WTC11 (cell line): ENCODE measurements around the gene GLYATL3. TPM values are rescaled to one million over a fixed set of nuclear protein-coding genes. Genes with fewer than 3 reads are reported as not detected.
A peak's percentile ranks its signal among the peaks of the same experiment; 100 is the strongest.

Experiments
- ATAC-seq: fragments of 200-7000 bp; cut with Tn5 transposase; 2 replicates; pipeline ENCODE4 v1.10.0; 2021; ENCODE audit warnings: mild to moderate bottlenecking, moderate library complexity
- CTCF ChIA-PET: fragments of 300-600 bp; sonication (Branson Sonifier 250); formaldehyde crosslinking; loops from one replicate; lab custom pipeline; 2021; ENCODE audit warnings: antibody characterized with exemption; lab: Charles Lee
- POLR2A ChIA-PET: fragments of 350-600 bp; sonication (Branson Sonifier 250); formaldehyde crosslinking; loops from one replicate; lab custom pipeline; 2021; ENCODE audit warnings: antibody characterized with exemption; lab: Charles Lee
- DNase-seq: peaks from one replicate; pipeline ENCODE4 v3.0.0; 2021; ENCODE audit warnings: low spot score
- H3K27ac Mint-ChIP-seq: 2 replicates; pipeline ENCODE4 v1.8.0; 2021; ENCODE audit warnings: mixed read lengths
- H3K27me3 Mint-ChIP-seq: 2 replicates; pipeline ENCODE4 v1.8.0; 2021; ENCODE audit warnings: low read depth, mild to moderate bottlenecking, moderate library complexity, mixed read lengths
- H3K36me3 Mint-ChIP-seq: 2 replicates; pipeline ENCODE4 v1.8.0; 2021; ENCODE audit warnings: mixed read lengths
- H3K4me1 Mint-ChIP-seq: 2 replicates; pipeline ENCODE4 v1.8.0; 2022; ENCODE audit warnings: mixed read lengths
- H3K4me3 Mint-ChIP-seq: 2 replicates; pipeline ENCODE4 v1.8.0; 2021; ENCODE audit warnings: mild to moderate bottlenecking, moderate library complexity, mixed read lengths
- H3K9me3 Mint-ChIP-seq: 2 replicates; pipeline ENCODE4 v1.8.0; 2021; ENCODE audit warnings: mixed read lengths
- AR ChIP-seq: fragments of 250-450 bp; sonication (Bioruptor Pico); IDR thresholded peaks from 2 replicates; pipeline ENCODE4 v1.9.0; 2021; ENCODE audit warnings: mild to moderate bottlenecking
- E2F4 ChIP-seq: sonication (generic); formaldehyde crosslinking; IDR thresholded peaks from 2 replicates; pipeline ENCODE4 v1.8.1; 2022; ENCODE audit warnings: low read depth, mild to moderate bottlenecking, moderate library complexity, missing genetic modification reagents, borderline replicate concordance
- ELF4 ChIP-seq: sonication (generic); formaldehyde crosslinking; IDR thresholded peaks from 2 replicates; pipeline ENCODE4 v1.8.1; 2022; ENCODE audit warnings: low read depth, mild to moderate bottlenecking, moderate library complexity, missing genetic modification reagents
- GABPB1 ChIP-seq: sonication (generic); formaldehyde crosslinking; IDR thresholded peaks from 2 replicates; pipeline ENCODE4 v1.8.1; 2023; ENCODE audit warnings: mild to moderate bottlenecking, missing genetic modification reagents
- HMGA2 ChIP-seq: fragments of 250-450 bp; sonication (Bioruptor Pico); IDR thresholded peaks from 2 replicates; pipeline ENCODE4 v1.4.0; 2021; ENCODE audit warnings: mild to moderate bottlenecking, moderate library complexity
- MAX ChIP-seq: sonication (generic); formaldehyde crosslinking; IDR thresholded peaks from 2 replicates; pipeline ENCODE4 v1.8.0; 2022; ENCODE audit warnings: mild to moderate bottlenecking, missing genetic modification reagents
- MXD4 ChIP-seq: fragments of 250-450 bp; sonication (Bioruptor Pico); IDR thresholded peaks from 2 replicates; pipeline ENCODE4 v1.8.0; 2021; ENCODE audit warnings: mild to moderate bottlenecking, moderate library complexity, borderline replicate concordance
- PRRX2 ChIP-seq: fragments of 250-450 bp; sonication (Bioruptor Pico); IDR thresholded peaks from 2 replicates; pipeline ENCODE4 v1.8.0; 2021; ENCODE audit warnings: mild to moderate bottlenecking
- SOX15 ChIP-seq: fragments of 250-450 bp; sonication (Bioruptor Pico); IDR thresholded peaks from 2 replicates; pipeline ENCODE4 v1.9.0; 2021; ENCODE audit warnings: mild to moderate bottlenecking
- ZNF416 ChIP-seq: fragments of 250-450 bp; sonication (Bioruptor Pico); IDR thresholded peaks from 2 replicates; pipeline ENCODE4 v1.9.0; 2021; ENCODE audit warnings: mild to moderate bottlenecking, inconsistent platforms
- ZNF532 ChIP-seq: fragments of 250-450 bp; sonication (Bioruptor Pico); IDR thresholded peaks from 2 replicates; pipeline ENCODE4 v1.9.0; 2021; ENCODE audit warnings: mild to moderate bottlenecking, borderline replicate concordance
- ZSCAN18 ChIP-seq: fragments of 250-450 bp; sonication (Bioruptor Pico); IDR thresholded peaks from 2 replicates; pipeline ENCODE4 v2.1.2; 2022; ENCODE audit warnings: mild to moderate bottlenecking, moderate library complexity
- total RNA-seq: library from RNA; stranded (reverse); gene quantifications from 3 replicates; pipeline ENCODE4 v1.2.3, GENCODE V29; 2021
- TF ChIP-seq, protein P1 (sequence below): sonication (generic); formaldehyde crosslinking; IDR thresholded peaks from 2 replicates; pipeline ENCODE4 v1.8.1; 2023; ENCODE audit warnings: mild to moderate bottlenecking, missing genetic modification reagents
- TF ChIP-seq, protein P2 (sequence below): sonication (generic); formaldehyde crosslinking; IDR thresholded peaks from 2 replicates; pipeline ENCODE4 v1.8.0; 2023; ENCODE audit warnings: missing genetic modification reagents

The GLYATL3 gene
- total RNA-seq, 1 experiment from 2014 or later, result not detected

GRCh38 chr6:49462071-49462470 lies 37.7 kb upstream of the GLYATL3 start:
- ChIA-PET POLR2A (no interaction called here), CTCF (no interaction called here)
- DNase-seq (no peak), ATAC-seq (no peak)
- Mint-ChIP-seq H3K4me1 (peaks cover 15% of the 10 kb centered on the region), H3K36me3 (no peaks in the 10 kb centered on the region), H3K9me3 (no peaks in the 10 kb centered on the region), H3K27ac (no peak overlapping the region), H3K4me3 (peak overlapping the region; percentile 100), H3K27me3 (no peaks in the 10 kb centered on the region)
- TF ChIP-seq MAX (no peak), ZNF532 (CRISPR knock-in tag) (no peak), MXD4 (no peak), ZSCAN18 (no peak), SOX15 (CRISPR knock-in tag) (no peak), GABPB1 (CRISPR knock-in tag) (no peak), ZNF416 (CRISPR knock-in tag) (no peak), HMGA2 (no peak), E2F4 (no peak)
- TF ChIP-seq, protein P1, sequence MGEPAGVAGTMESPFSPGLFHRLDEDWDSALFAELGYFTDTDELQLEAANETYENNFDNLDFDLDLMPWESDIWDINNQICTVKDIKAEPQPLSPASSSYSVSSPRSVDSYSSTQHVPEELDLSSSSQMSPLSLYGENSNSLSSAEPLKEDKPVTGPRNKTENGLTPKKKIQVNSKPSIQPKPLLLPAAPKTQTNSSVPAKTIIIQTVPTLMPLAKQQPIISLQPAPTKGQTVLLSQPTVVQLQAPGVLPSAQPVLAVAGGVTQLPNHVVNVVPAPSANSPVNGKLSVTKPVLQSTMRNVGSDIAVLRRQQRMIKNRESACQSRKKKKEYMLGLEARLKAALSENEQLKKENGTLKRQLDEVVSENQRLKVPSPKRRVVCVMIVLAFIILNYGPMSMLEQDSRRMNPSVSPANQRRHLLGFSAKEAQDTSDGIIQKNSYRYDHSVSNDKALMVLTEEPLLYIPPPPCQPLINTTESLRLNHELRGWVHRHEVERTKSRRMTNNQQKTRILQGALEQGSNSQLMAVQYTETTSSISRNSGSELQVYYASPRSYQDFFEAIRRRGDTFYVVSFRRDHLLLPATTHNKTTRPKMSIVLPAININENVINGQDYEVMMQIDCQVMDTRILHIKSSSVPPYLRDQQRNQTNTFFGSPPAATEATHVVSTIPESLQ (CRISPR knock-in tag), result no peak
- TF ChIP-seq, protein P2, sequence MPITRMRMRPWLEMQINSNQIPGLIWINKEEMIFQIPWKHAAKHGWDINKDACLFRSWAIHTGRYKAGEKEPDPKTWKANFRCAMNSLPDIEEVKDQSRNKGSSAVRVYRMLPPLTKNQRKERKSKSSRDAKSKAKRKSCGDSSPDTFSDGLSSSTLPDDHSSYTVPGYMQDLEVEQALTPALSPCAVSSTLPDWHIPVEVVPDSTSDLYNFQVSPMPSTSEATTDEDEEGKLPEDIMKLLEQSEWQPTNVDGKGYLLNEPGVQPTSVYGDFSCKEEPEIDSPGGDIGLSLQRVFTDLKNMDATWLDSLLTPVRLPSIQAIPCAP, result no peak

- Mint-ChIP-seq H3K36me3 (no peaks in the 10 kb centered on the region), H3K4me1 (peaks cover 15% of the 10 kb centered on the region), H3K4me3 (peak overlapping the region; percentile 100), H3K27ac (peak overlapping the region; percentile 86), H3K27me3 (no peaks in the 10 kb centered on the region), H3K9me3 (no peaks in the 10 kb centered on the region)
- no peak for DNase-seq
- peak; percentile 7 for ATAC-seq
- ChIA-PET POLR2A (no interaction called here), CTCF (no interaction called here)
- TF ChIP-seq PRRX2 (CRISPR knock-in tag) (no peak), AR (no peak), ELF4 (no peak)
- TF ChIP-seq, all 79 proteins: peak for 0
These were observed 37.2 kb upstream of the GLYATL3 start for GRCh38 chr6:49462599-49462926.
